ENCODE results near the gene DPEP3. TPM values are rescaled to one million over a fixed set of nuclear protein-coding genes. Genes with fewer than 3 reads are reported as not detected.

Gene DPEP3
- 0.16 TPM in 1 of 2 replicates, not detected in the other for total RNA-seq

GRCh38 chr16:67979955-67980678, at the start of gene DPEP3:
Gene DPEP3, minus strand, starts transcription at chr16:67980499. Its CDS starts 119 bp downstream, at chr16:67980380.

GRCh38 chr16:68022728-68023537, 42.6 kb upstream of the DPEP3 start, which contains the start of the genes DDX28 and DUS2:
Gene DDX28, minus strand, starts transcription at chr16:68023232. Its CDS starts 30 bp downstream, at chr16:68023202.
Gene DUS2, plus strand, starts transcription at chr16:68023284. Its CDS starts 14,740 bp downstream, at chr16:68038024.

GRCh38 chr16:68015681-68016080, 35.4 kb upstream of the DPEP3 start, which contains the start of gene DPEP2NB:
Gene DPEP2NB, minus strand, starts transcription at chr16:68015911. Its CDS starts 141 bp downstream, at chr16:68015770.

GRCh38 chr16:67998779-67999688, 18.7 kb upstream of the DPEP3 start, which contains the start of gene DPEP2:
Gene DPEP2, minus strand, starts transcription at chr16:67999484. Its CDS starts 6,272 bp downstream, at chr16:67993212.

GRCh38 chr16:67968400-67969253, 11.7 kb downstream of the DPEP3 start, which contains the start of gene SLC12A4:
Gene SLC12A4, minus strand, starts transcription at chr16:67968637. Its CDS starts 84 bp downstream, at chr16:67968553.

GRCh38 chr16:67943619-67944504, 36.4 kb downstream of the DPEP3 start, which contains the start of gene LCAT:
Gene LCAT, minus strand, starts transcription at chr16:67944120. Its CDS starts 19 bp downstream, at chr16:67944101.

GRCh38 chr16:67936124-67936879, 44.0 kb downstream of the DPEP3 start, which contains the start of gene PSMB10:
Gene PSMB10, minus strand, starts transcription at chr16:67936850. Its CDS starts 101 bp downstream, at chr16:67936749.

GRCh38 chr16:67931712-67932461, 48.4 kb downstream of the DPEP3 start, which contains the start of gene CTRL:
Gene CTRL, minus strand, starts transcription at chr16:67931862. Its CDS starts 10 bp downstream, at chr16:67931852.

Other genes with a start within 250 kb of the DPEP3 start
- 4.2 and 11.8 TPM in 2 replicates for gene RANBP10, start 173.9 kb downstream of the DPEP3 start, total RNA-seq
- gene TSNAXIP1, start 173.6 kb downstream of the DPEP3 start, total RNA-seq: 0.81 and 0.88 TPM in 2 replicates
- gene THAP11, start 138.2 kb downstream of the DPEP3 start, total RNA-seq: 26.6 and 43.9 TPM in 2 replicates
- 119 and 125 TPM in 2 replicates for gene NUTF2, start 133.6 kb downstream of the DPEP3 start, total RNA-seq
- gene CENPT, start 132.8 kb downstream of the DPEP3 start, total RNA-seq: 17.2 and 25.7 TPM in 2 replicates
- gene EDC4, start 107.4 kb downstream of the DPEP3 start, total RNA-seq: 57.0 and 92.5 TPM in 2 replicates
- 0.16 TPM in 1 of 2 replicates, not detected in the other for gene NRN1L, start 95.6 kb downstream of the DPEP3 start, total RNA-seq
- 12.5 and 35.7 TPM in 2 replicates for gene PSKH1, start 87.2 kb downstream of the DPEP3 start, total RNA-seq
- 0.49 and 0.76 TPM in 2 replicates for gene CTRL, start 48.6 kb downstream of the DPEP3 start, total RNA-seq
- 61.3 and 125 TPM in 2 replicates for gene PSMB10, start 43.6 kb downstream of the DPEP3 start, total RNA-seq
- 3.4 and 11.4 TPM in 2 replicates for gene LCAT, start 36.4 kb downstream of the DPEP3 start, total RNA-seq
- gene SLC12A4, start 11.9 kb downstream of the DPEP3 start, total RNA-seq: 58.9 and 225 TPM in 2 replicates
- 0.16 and 1.4 TPM in 2 replicates for gene DPEP2, start 19.0 kb upstream of the DPEP3 start, total RNA-seq
- not detected in 2 replicates for gene DPEP2NB, start 35.4 kb upstream of the DPEP3 start, total RNA-seq
- 8.6 and 12.2 TPM in 2 replicates for gene DDX28, start 42.7 kb upstream of the DPEP3 start, total RNA-seq
- gene DUS2, start 42.8 kb upstream of the DPEP3 start, total RNA-seq: 10.5 and 24.0 TPM in 2 replicates
- 8.7 and 21.0 TPM in 2 replicates for gene NFATC3, start 104.9 kb upstream of the DPEP3 start, total RNA-seq